Neuronal stem cell (in vitro differentiated cells): ENCODE measurements around the gene TTLL10.

ENCODE experiments used
- DNase-seq: peaks from one replicate; pipeline ENCODE4 v3.0.0-alpha.2; 2013; ENCODE audit warnings: low spot score
- H2AFZ ChIP-seq: one replicate; pipeline ENCODE4 v1.6.1; 2013; ENCODE audit warnings: mild to moderate bottlenecking, low read length, inconsistent platforms
- H2AK5ac ChIP-seq: 2 replicates; pipeline ENCODE4 v1.6.1; 2013; ENCODE audit warnings: low read depth, mild to moderate bottlenecking, inconsistent platforms, low read length, moderate library complexity, mixed read lengths
- H2BK120ac ChIP-seq: 2 replicates; pipeline ENCODE4 v1.6.1; 2013; ENCODE audit warnings: low read depth, mild to moderate bottlenecking, inconsistent platforms, low read length, moderate library complexity, mixed read lengths
- H2BK12ac ChIP-seq: one replicate; pipeline ENCODE4 v1.6.1; 2013; ENCODE audit warnings: low read length, inconsistent platforms
- H2BK15ac ChIP-seq: 2 replicates; pipeline ENCODE4 v1.6.1; 2013; ENCODE audit warnings: mild to moderate bottlenecking, low read length, inconsistent platforms, mixed read lengths
- H2BK5ac ChIP-seq: one replicate; pipeline ENCODE4 v1.6.1; 2013; ENCODE audit warnings: inconsistent platforms, mild to moderate bottlenecking, low read length, moderate library complexity
- H3K14ac ChIP-seq: one replicate; pipeline ENCODE4 v1.6.1; 2013; ENCODE audit warnings: low read length, inconsistent platforms
- H3K18ac ChIP-seq: 2 replicates; pipeline ENCODE4 v1.6.1; 2013; ENCODE audit warnings: low read length, inconsistent platforms
- H3K23ac ChIP-seq: 2 replicates; pipeline ENCODE4 v1.6.1; 2013; ENCODE audit warnings: low read depth, mild to moderate bottlenecking, mixed read lengths, low read length, inconsistent platforms; ENCODE audit not compliant: poor library complexity
- H3K27ac ChIP-seq: replicated peaks from 3 replicates; pipeline ENCODE4 v1.5.1; 2013; ENCODE audit warnings: low read length, inconsistent platforms
- H3K27me3 ChIP-seq, 3 experiments: 2 replicates each; pipeline ENCODE4 v1.6.1; 2013; ENCODE audit warnings: low read length in 3 of 3, mild to moderate bottlenecking in 2 of 3, inconsistent platforms in 1 of 3, low read depth in 1 of 3, mixed read lengths in 1 of 3, moderate library complexity in 1 of 3; ENCODE audit not compliant: control insufficient read depth in 3 of 3, insufficient read depth in 3 of 3
- H3K36me3 ChIP-seq, 2 donors: replicated peaks in 1 of 2; 2 replicates each; pipeline ENCODE4 v1.6.1; 2013; ENCODE audit warnings: low read length in 2 of 2; ENCODE audit not compliant: control insufficient read depth in 2 of 2, insufficient read depth in 2 of 2
- H3K4ac ChIP-seq: 2 replicates; pipeline ENCODE4 v1.6.1; 2013; ENCODE audit warnings: inconsistent platforms, mild to moderate bottlenecking, low read length, moderate library complexity
- H3K4me1 ChIP-seq, 2 donors: 1 replicate in 1 of 2; 2 replicates in 1 of 2; pipeline ENCODE4 v1.6.1; 2013; ENCODE audit warnings: low read length in 2 of 2, low read depth in 1 of 2; ENCODE audit not compliant: control insufficient read depth in 2 of 2, insufficient read depth in 1 of 2
- H3K4me2 ChIP-seq: one replicate; pipeline ENCODE4 v1.6.1; 2013; ENCODE audit warnings: mild to moderate bottlenecking, low read length, inconsistent platforms; ENCODE audit not compliant: insufficient read depth, poor library complexity, severe bottlenecking
- H3K4me3 ChIP-seq, 2 donors: 2 replicates each; pipeline ENCODE4 v1.5.1; 2013; ENCODE audit warnings: low read length in 2 of 2, mild to moderate bottlenecking in 2 of 2, inconsistent platforms in 1 of 2, moderate library complexity in 1 of 2
- H3K79me1 ChIP-seq: one replicate; pipeline ENCODE4 v1.6.1; 2013; ENCODE audit warnings: low read depth, mild to moderate bottlenecking, inconsistent platforms, low read length, moderate library complexity
- H3K9ac ChIP-seq: one replicate; pipeline ENCODE4 v1.6.1; 2013; ENCODE audit warnings: mild to moderate bottlenecking, low read depth, low read length, inconsistent platforms; ENCODE audit not compliant: poor library complexity
- H3K9me3 ChIP-seq, 2 donors: replicated peaks in 1 of 2; 2 replicates each; pipeline versions ENCODE3 to v1.6.1; 2013; ENCODE audit warnings: low read length in 2 of 2, mild to moderate bottlenecking in 2 of 2, inconsistent platforms in 1 of 2, low read depth in 1 of 2, mixed read lengths in 1 of 2, moderate library complexity in 1 of 2; ENCODE audit not compliant: control insufficient read depth in 2 of 2, insufficient read depth in 1 of 2
- H4K8ac ChIP-seq: one replicate; pipeline ENCODE4 v1.6.1; 2013; ENCODE audit warnings: low read depth, mild to moderate bottlenecking, inconsistent platforms, low read length, moderate library complexity
- H4K91ac ChIP-seq: one replicate; pipeline ENCODE4 v1.6.1; 2013; ENCODE audit warnings: low read length, low read depth, mild to moderate bottlenecking, inconsistent platforms; ENCODE audit not compliant: poor library complexity
- WGBS, 2 donors: extraction: QIAGEN DNeasy Blood & Tissue Kit; methylation state at CpG; one replicate each; pipeline ENCODE4 v1.1.7; 2013; ENCODE audit warnings: missing lambda C conversion rate in 2 of 2, mixed read lengths in 1 of 2; ENCODE audit not compliant: insufficient read length in 2 of 2, insufficient replicate concordance in 1 of 2; ENCODE audit errors: extremely low coverage in 2 of 2; 5-methylcytosine and 5-hydroxymethylcytosine counted together

The TTLL10 gene

DNA sequence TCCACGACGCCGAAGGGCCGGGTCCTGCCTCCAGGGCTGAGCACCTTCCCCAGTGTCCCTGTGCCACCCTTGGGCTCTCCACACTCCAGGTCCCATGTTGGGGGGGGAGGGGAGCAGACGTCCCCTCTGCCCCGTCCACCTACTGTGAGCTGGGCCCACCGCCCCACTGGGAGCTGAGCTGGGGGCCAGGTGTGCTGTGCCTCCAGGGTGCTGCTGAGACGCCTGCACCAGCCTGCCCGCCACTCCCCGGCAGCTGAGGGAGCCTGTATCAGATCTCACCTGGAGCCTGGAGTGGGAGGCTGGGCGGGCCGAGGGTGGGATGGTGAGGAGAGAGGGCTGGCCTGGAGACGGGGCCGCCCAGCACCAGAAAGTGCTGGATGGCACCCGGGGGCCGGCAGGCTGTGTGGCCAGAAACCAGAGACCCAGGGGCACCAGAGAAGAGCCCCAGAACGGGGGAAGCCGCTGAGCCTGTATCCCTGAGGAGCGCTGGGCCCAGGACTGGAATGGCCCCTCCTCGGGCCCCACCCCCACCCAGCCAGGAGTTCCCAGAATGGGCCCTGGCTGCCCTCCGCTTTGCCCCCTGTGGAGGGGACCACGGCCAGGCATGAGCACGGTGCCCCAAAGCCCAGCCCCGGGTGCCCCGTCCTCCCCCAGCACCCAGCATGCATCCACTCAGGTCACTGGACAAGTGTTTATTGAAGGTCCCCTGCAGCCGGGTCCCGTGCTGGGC is 29.3 kb downstream of the TTLL10 start:
- no peaks in the 10 kb centered on the region for H3K9me3 ChIP-seq
- H2AFZ ChIP-seq = no peak overlapping the region
- H3K79me1 ChIP-seq = peaks cover 3% of the 10 kb centered on the region
- H3K4me3 ChIP-seq = peak overlapping the region in 1 of 2 donors; percentile 21
- no peak overlapping the region for H4K91ac ChIP-seq
- H4K8ac ChIP-seq = no peak overlapping the region
- H2BK5ac ChIP-seq = no peak overlapping the region
- H3K4me2 ChIP-seq = no peak overlapping the region
- H2BK15ac ChIP-seq = peak overlapping the region; percentile 89
- no peak overlapping the region for H3K27ac ChIP-seq
- peaks cover 8 to 14% of the 10 kb centered on the region in 2 donors for H3K4me1 ChIP-seq
- no CpG with 5 or more reads among the region's 27 CpGs for WGBS, 2 donors
- peak overlapping the region; percentile 52 for H3K18ac ChIP-seq
- DNase-seq = no peak
- H2BK12ac ChIP-seq = peak overlapping the region; percentile 84
- H3K14ac ChIP-seq = no peak overlapping the region
- no peak overlapping the region for H2BK120ac ChIP-seq
- no peak overlapping the region for H3K9ac ChIP-seq
- no peaks in the 10 kb centered on the region for H3K36me3 ChIP-seq
- H2AK5ac ChIP-seq = peak overlapping the region; percentile 83
- H3K27me3 ChIP-seq = peaks cover 0 to 39% (median 28%) of the 10 kb centered on the region in 3 experiments
- no peak overlapping the region for H3K4ac ChIP-seq
- peak overlapping the region; percentile 89 for H3K23ac ChIP-seq

- Histone ChIP-seq H3K27ac (no peak overlapping the region), H3K4me2 (no peak overlapping the region), H4K91ac (no peak overlapping the region), H3K4me1 (peaks cover 8 to 18% of the 10 kb centered on the region in 2 donors), H3K79me1 (peaks cover 3% of the 10 kb centered on the region), H2BK120ac (no peak overlapping the region), H4K8ac (no peak overlapping the region), H3K14ac (peak overlapping the region; percentile 56), H3K9me3 (no peaks in the 10 kb centered on the region), H2BK15ac (peak overlapping the region; percentile 89), H2BK5ac (peak overlapping the region; percentile 39), H2AK5ac (peak overlapping the region; percentile 83), H3K23ac (peak overlapping the region; percentile 34), H3K9ac (no peak overlapping the region), H3K4ac (no peak overlapping the region), H3K4me3 (no peak overlapping the region), H2AFZ (no peak overlapping the region), H2BK12ac (peak overlapping the region; percentile 73), H3K18ac (peak overlapping the region; percentile 64), H3K27me3 (peaks cover 0 to 39% (median 28%) of the 10 kb centered on the region in 3 experiments), H3K36me3 (no peaks in the 10 kb centered on the region)
- DNase-seq = no peak
- WGBS, 2 donors = no CpG with 5 or more reads among the region's 49 CpGs
Observed at GRCh38 chr1:1203561-1204424, 30.1 kb downstream of the TTLL10 start.

DNA sequence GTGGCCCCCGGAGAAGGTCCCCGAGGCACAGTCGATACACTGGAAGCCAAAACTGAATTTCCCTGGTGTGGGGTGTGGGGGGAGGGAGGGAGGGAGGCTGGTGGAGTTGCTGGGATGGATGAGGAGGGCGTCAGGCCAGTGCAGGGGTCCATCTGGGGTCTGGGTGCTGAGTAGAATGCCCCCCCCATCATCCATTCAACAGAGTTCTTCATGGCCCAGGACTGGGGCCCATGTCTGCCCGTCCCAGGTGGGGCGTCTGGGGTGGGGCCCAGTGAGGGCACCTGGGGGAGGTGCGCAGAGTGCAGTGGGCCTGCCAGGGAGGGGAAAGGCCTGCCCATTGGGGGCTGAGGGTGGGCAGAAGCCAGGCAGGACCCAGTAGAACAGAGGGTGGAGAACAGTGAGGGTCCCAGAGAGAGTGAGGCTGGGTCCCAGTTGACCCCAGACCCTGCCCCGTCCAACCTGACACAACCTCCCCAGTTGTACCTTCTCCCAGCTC is 30.8 kb downstream of the TTLL10 start:
- Histone ChIP-seq H3K4me1 (peaks cover 8 to 17% of the 10 kb centered on the region in 2 donors), H3K23ac (no peak overlapping the region), H3K27ac (no peak overlapping the region), H2BK120ac (no peak overlapping the region), H4K91ac (no peak overlapping the region), H3K4me2 (no peak overlapping the region), H2BK5ac (peak overlapping the region; percentile 39), H3K14ac (peak overlapping the region; percentile 56), H3K4me3 (no peak overlapping the region), H2BK12ac (no peak overlapping the region), H2AK5ac (peak overlapping the region; percentile 96), H2BK15ac (peak overlapping the region; percentile 89), H3K18ac (peak overlapping the region; percentile 8), H3K27me3 (peaks cover 0 to 39% (median 28%) of the 10 kb centered on the region in 3 experiments), H3K36me3 (no peaks in the 10 kb centered on the region), H2AFZ (no peak overlapping the region), H4K8ac (no peak overlapping the region), H3K4ac (no peak overlapping the region), H3K9ac (no peak overlapping the region), H3K9me3 (no peaks in the 10 kb centered on the region), H3K79me1 (peaks cover 3% of the 10 kb centered on the region)
- no CpG with 5 or more reads among the region's 8 CpGs for WGBS, 2 donors
- no peak for DNase-seq
